MCF 10A (cell line): Measurements from ENCODE around the gene PLD3. TPM values are rescaled to one million over a fixed set of nuclear protein-coding genes. Genes with fewer than 3 reads are reported as not detected.

Experiments used
- BruUV-seq: library from RNA; stranded (reverse); fragments of 400-500 nt; replicated peaks from 2 replicates; lab custom pipeline; 2021; lab: Mats Ljungman, UMichigan
- CTCF ChIA-PET: fragments of 300-600 bp; sonication (Branson Sonifier 250); formaldehyde crosslinking; extraction: SDS; loops from one replicate; lab custom pipeline; 2021; ENCODE audit warnings: antibody characterized with exemption, inconsistent platforms; lab: Yijun Ruan, JAX
- POLR2A ChIA-PET: fragments of 300-600, 350-650 bp; sonication (Branson Sonifier 250); formaldehyde crosslinking; extraction: SDS; loops from one replicate; lab custom pipeline; 2020; ENCODE audit warnings: antibody characterized with exemption, inconsistent platforms; lab: Yijun Ruan, JAX
- DNase-seq: peaks from one replicate; pipeline ENCODE4 v3.0.0-alpha.2; 2018; ENCODE audit not compliant: unreplicated experiment
- H3K27ac Mint-ChIP-seq: one replicate; pipeline ENCODE4 v1.8.0; 2022; ENCODE audit warnings: mild to moderate bottlenecking, low read depth, mixed read lengths; ENCODE audit not compliant: unreplicated experiment
- H3K27me3 Mint-ChIP-seq: one replicate; pipeline ENCODE4 v1.8.0; 2022; ENCODE audit warnings: mixed read lengths; ENCODE audit not compliant: insufficient read depth, unreplicated experiment
- H3K36me3 Mint-ChIP-seq: one replicate; pipeline ENCODE4 v1.8.0; 2022; ENCODE audit warnings: mild to moderate bottlenecking, moderate library complexity, mixed read lengths; ENCODE audit not compliant: insufficient read depth, unreplicated experiment
- H3K4me1 Mint-ChIP-seq: one replicate; pipeline ENCODE4 v1.8.0; 2022; ENCODE audit warnings: mixed read lengths; ENCODE audit not compliant: insufficient read depth, unreplicated experiment
- H3K4me3 Mint-ChIP-seq: one replicate; pipeline ENCODE4 v1.8.0; 2022; ENCODE audit warnings: mild to moderate bottlenecking, moderate library complexity, mixed read lengths; ENCODE audit not compliant: unreplicated experiment
- H3K9me3 Mint-ChIP-seq: one replicate; pipeline ENCODE4 v1.8.0; 2022; ENCODE audit warnings: mixed read lengths; ENCODE audit not compliant: unreplicated experiment
- CTCF ChIP-seq: fragments of 200-600 bp; IDR thresholded peaks from one replicate; pipeline ENCODE4 v1.8.0; 2022; ENCODE audit warnings: antibody characterized with exemption, mild to moderate bottlenecking; ENCODE audit not compliant: unreplicated experiment
- intact Hi-C: fragments of 100-400 bp; cut with micrococcal nuclease; formaldehyde crosslinking; loops from 2 replicates; pipeline ENCODE4 v1.14.1; 2022
- total RNA-seq: library from RNA; stranded (reverse); gene quantifications from 2 replicates; pipeline ENCODE4 v1.2.3, GENCODE V29; 2022

PLD3 gene
- total RNA-seq, 1 experiment from 2014 or later: 98.9 TPM

- DNase-seq: no peak
- TF ChIP-seq CTCF: no peak
- H3K4me1 Mint-ChIP-seq: no peaks in the 10 kb centered on the region
- BruUV-seq: no TSS peak
- intact Hi-C loops: no loop called here
- peaks cover 25% of the 10 kb centered on the region for H3K27me3 Mint-ChIP-seq
- H3K4me3 Mint-ChIP-seq: no peak overlapping the region
- H3K9me3 Mint-ChIP-seq: no peaks in the 10 kb centered on the region
- no peak overlapping the region for H3K27ac Mint-ChIP-seq
- ChIA-PET POLR2A (interaction anchor here (1.3 kb wide), 1 partner anchor 16 kb away, joined by 5 read pairs; no protein-coding TSS in a partner anchor), CTCF (interaction anchor here (0.6 to 1.1 kb wide), 3 partner anchors 10 to 78 kb away, joined by 3 to 5 read pairs (median 3); no protein-coding TSS in a partner anchor)
- peaks cover 5% of the 10 kb centered on the region for H3K36me3 Mint-ChIP-seq
Observed at GRCh38 chr19:40387155-40387554, 38.7 kb downstream of the PLD3 start.

GRCh38 chr19:40388481-40388880, 40.0 kb downstream of the PLD3 start:
- DNase-seq: no peak
- ChIA-PET POLR2A (no interaction called here), CTCF (interaction anchor here (0.7 kb wide), 1 partner anchor 755 kb away, joined by 3 read pairs; no protein-coding TSS in a partner anchor)
- no peak overlapping the region for H3K4me3 Mint-ChIP-seq
- intact Hi-C loops: no loop called here
- no TSS peak for BruUV-seq
- TF ChIP-seq CTCF: no peak
- H3K27ac Mint-ChIP-seq: no peak overlapping the region
- H3K36me3 Mint-ChIP-seq: peaks cover 5% of the 10 kb centered on the region
- H3K9me3 Mint-ChIP-seq: no peaks in the 10 kb centered on the region
- H3K27me3 Mint-ChIP-seq: peaks cover 25% of the 10 kb centered on the region
- no peaks in the 10 kb centered on the region for H3K4me1 Mint-ChIP-seq

DNA sequence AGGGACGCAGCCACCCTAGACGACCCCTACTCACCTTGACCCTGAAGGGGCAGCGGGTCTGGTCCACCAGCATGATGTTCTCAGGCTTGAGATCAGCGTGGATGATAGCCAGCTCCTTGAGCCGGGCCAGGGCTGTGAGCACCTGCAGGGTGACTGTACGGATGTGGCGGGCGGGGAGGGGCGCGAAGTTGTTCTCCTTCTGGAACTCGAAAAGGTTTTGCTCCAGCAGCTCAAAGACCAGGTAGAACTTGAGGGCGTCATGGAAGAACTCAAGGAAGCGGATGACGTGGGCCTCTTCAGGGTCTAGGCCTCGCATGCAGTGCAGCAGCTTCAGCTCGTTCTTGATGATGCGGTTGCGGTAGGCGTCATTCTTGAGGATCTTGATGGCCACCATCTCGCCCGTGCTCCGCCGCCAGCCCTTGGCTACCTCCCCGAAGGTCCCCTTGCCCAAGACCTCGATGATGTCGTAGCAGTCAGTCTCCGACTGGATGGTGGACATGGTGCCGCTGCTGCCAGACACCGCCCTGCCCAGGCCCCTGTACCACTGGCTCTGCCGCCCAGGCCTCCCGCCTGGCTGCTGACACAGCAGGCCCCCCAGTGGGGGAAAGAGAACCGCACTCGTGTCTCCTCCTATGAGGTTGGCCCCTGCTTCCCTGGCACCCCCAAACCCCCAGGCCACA, 41.0 kb downstream of the PLD3 start:
- Mint-ChIP-seq H3K27me3 (peaks cover 23% of the 10 kb centered on the region), H3K36me3 (peaks cover 5% of the 10 kb centered on the region), H3K27ac (no peak overlapping the region), H3K4me3 (no peak overlapping the region), H3K4me1 (no peaks in the 10 kb centered on the region), H3K9me3 (no peaks in the 10 kb centered on the region)
- BruUV-seq: no TSS peak
- intact Hi-C loops: no loop called here
- no peak for DNase-seq
- CTCF ChIA-PET: interaction anchor here (0.7 kb wide), 2 partner anchors 84 to 754 kb away, joined by 3 to 4 read pairs; no protein-coding TSS in a partner anchor
- POLR2A ChIA-PET: no interaction called here
- no peak for TF ChIP-seq CTCF

DNA sequence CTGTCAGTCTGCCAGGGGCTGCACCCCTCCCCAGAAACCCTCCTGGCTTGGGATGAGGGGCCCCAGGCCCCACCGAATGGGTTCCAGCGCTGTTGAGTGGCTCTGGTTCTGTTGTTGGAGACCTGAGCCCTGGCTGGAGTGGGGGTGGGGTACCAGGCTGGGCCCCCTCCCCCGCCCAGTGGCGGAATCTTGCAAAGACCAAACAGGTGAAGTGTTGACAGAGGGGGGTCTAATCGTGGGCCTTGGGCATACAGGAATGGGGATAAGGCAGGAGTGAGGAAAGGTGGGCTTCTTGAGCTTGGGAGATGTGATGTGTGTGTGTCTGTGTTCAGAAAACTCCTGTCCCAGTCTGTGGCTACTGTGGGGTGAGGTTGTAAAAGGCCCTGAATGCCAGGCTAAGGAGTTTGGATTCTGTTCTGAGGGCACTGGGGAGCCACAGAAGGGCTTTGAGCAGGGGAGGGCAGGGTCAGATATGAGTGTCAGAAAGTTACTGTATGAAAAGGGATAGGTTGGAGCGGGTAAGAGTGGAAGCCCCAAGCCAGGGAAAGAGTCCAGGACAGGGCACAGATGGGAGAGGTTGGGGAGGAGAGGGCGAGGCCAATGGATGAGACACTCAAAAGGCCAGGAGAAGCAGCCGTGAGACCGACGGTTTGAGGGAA, 41.7 kb downstream of the PLD3 start, which contains the start of gene HIPK4:
Gene HIPK4, minus strand, starts transcription at position 98 of the 659 bp plus-strand sequence. CDS start 279 bp downstream, outside the sequence.
- TF ChIP-seq CTCF: no peak
- no peak for DNase-seq
- Mint-ChIP-seq H3K9me3 (no peaks in the 10 kb centered on the region), H3K4me3 (no peak within 1 kb of the TSS), H3K27me3 (peaks cover 17% of the 10 kb centered on the region), H3K4me1 (no peaks in the 10 kb centered on the region), H3K27ac (no peak within 1 kb of the TSS), H3K36me3 (peaks cover 5% of the 10 kb centered on the region)
- ChIA-PET CTCF (interaction anchor here (0.9 kb wide), 1 partner anchor 31 kb away, joined by 3 read pairs; no protein-coding TSS in a partner anchor), POLR2A (no interaction called here)
- BruUV-seq: no TSS peak
- intact Hi-C loops: no loop called here
